Liver (tissue), 9 donors: ENCODE data around the gene MTHFSD. TPM values are rescaled to one million over a fixed set of nuclear protein-coding genes. Genes with fewer than 3 reads are reported as not detected.

Experiments
- DNase-seq: peaks from one replicate; pipeline ENCODE4 v3.0.0-alpha.2; 2017; ENCODE audit warnings: low spot score
- H3K27ac ChIP-seq, 2 donors: one replicate each; pipeline ENCODE4 v1.7.0; 2013; ENCODE audit warnings: inconsistent platforms in 2 of 2, low read length in 2 of 2, control low read depth in 1 of 2, low read depth in 1 of 2, mild to moderate bottlenecking in 1 of 2
- H3K27me3 ChIP-seq, 4 donors: one replicate each; pipeline versions ENCODE4 v1.6.1 to v1.7.0; 2013; ENCODE audit warnings: low read length in 3 of 4, inconsistent platforms in 1 of 4, mild to moderate bottlenecking in 1 of 4, moderate library complexity in 1 of 4; ENCODE audit not compliant: control insufficient read depth in 4 of 4, insufficient read depth in 4 of 4
- H3K36me3 ChIP-seq, 4 donors: one replicate each; pipeline versions ENCODE4 v1.6.1 to v1.7.0; 2013; ENCODE audit warnings: low read length in 3 of 4, mild to moderate bottlenecking in 3 of 4, low read depth in 1 of 4, moderate library complexity in 1 of 4; ENCODE audit not compliant: control insufficient read depth in 4 of 4, insufficient read depth in 3 of 4
- H3K4me1 ChIP-seq, 4 donors: one replicate each; pipeline versions ENCODE4 v1.6.1 to v1.7.0; 2013; ENCODE audit warnings: low read length in 3 of 4, mild to moderate bottlenecking in 3 of 4, moderate library complexity in 1 of 4; ENCODE audit not compliant: control insufficient read depth in 4 of 4, insufficient read depth in 4 of 4
- H3K4me3 ChIP-seq, 3 donors: one replicate each; pipeline versions ENCODE4 v1.6.1 to v1.7.0; 2013; ENCODE audit warnings: low read length in 3 of 3, control low read depth in 1 of 3, low read depth in 1 of 3, mild to moderate bottlenecking in 1 of 3
- H3K9ac ChIP-seq, 2 donors: one replicate each; pipeline ENCODE4 v1.7.0; 2013; ENCODE audit warnings: low read length in 2 of 2, mild to moderate bottlenecking in 2 of 2, moderate library complexity in 2 of 2, control low read depth in 1 of 2, low read depth in 1 of 2
- H3K9me3 ChIP-seq, 4 donors: one replicate each; pipeline versions ENCODE4 v1.6.1 to v1.7.0; 2013; ENCODE audit warnings: low read length in 3 of 4; ENCODE audit not compliant: control insufficient read depth in 4 of 4
- ATF3 ChIP-seq: IDR thresholded peaks from 2 replicates; pipeline ENCODE4 v1.6.1; 2016; ENCODE audit warnings: antibody characterized with exemption
- CTCF ChIP-seq: fragments of 150-350 bp; IDR thresholded peaks from 2 replicates; pipeline ENCODE4 v1.5.1; 2017; ENCODE audit warnings: improper control_type of control experiment, low read depth, low read length; ENCODE audit not compliant: missing input control
- EGR1 ChIP-seq, 2 donors: IDR thresholded peaks; 2 replicates each; pipeline ENCODE4 v1.6.1; 2016 to 2018; ENCODE audit warnings: antibody characterized with exemption in 2 of 2, low read depth in 2 of 2
- FOXA1 ChIP-seq: IDR thresholded peaks from 2 replicates; pipeline ENCODE4 v1.6.1; 2016; ENCODE audit warnings: antibody characterized with exemption
- FOXA2 ChIP-seq: IDR thresholded peaks from 2 replicates; pipeline ENCODE4 v1.6.1; 2016; ENCODE audit warnings: antibody characterized with exemption
- GABPA ChIP-seq, 2 donors: IDR thresholded peaks in 1 of 2; conservative IDR thresholded peaks in 1 of 2; 2 replicates each; pipeline ENCODE4 v1.6.1; 2016; ENCODE audit warnings: antibody characterized with exemption in 2 of 2, mild to moderate bottlenecking in 1 of 2, moderate library complexity in 1 of 2
- HNF4A ChIP-seq, 2 donors: conservative IDR thresholded peaks; 2 replicates each; pipeline ENCODE4 v1.6.1; 2016; ENCODE audit warnings: antibody characterized with exemption in 2 of 2, mild to moderate bottlenecking in 2 of 2
- HNF4G ChIP-seq: IDR thresholded peaks from 2 replicates; pipeline ENCODE4 v1.6.1; 2016; ENCODE audit warnings: antibody characterized with exemption
- JUND ChIP-seq, 2 donors: IDR thresholded peaks; 2 replicates each; pipeline ENCODE4 v1.6.1; 2016; ENCODE audit warnings: antibody characterized with exemption in 2 of 2
- MAX ChIP-seq: IDR thresholded peaks from 2 replicates; pipeline ENCODE4 v1.6.1; 2016; ENCODE audit warnings: antibody characterized with exemption
- NR2F2 ChIP-seq: IDR thresholded peaks from 2 replicates; pipeline ENCODE4 v1.6.1; 2016; ENCODE audit warnings: antibody characterized with exemption
- RAD21 ChIP-seq, 2 donors: IDR thresholded peaks; 2 replicates each; pipeline ENCODE4 v1.6.1; 2016; ENCODE audit warnings: antibody characterized with exemption in 2 of 2, mild to moderate bottlenecking in 2 of 2
- RXRA ChIP-seq, 2 donors: IDR thresholded peaks; 2 replicates each; pipeline ENCODE4 v1.6.1; 2017 to 2018; ENCODE audit warnings: antibody characterized with exemption in 2 of 2, mild to moderate bottlenecking in 1 of 2
- SP1 ChIP-seq: IDR thresholded peaks from 2 replicates; pipeline ENCODE4 v1.6.1; 2018; ENCODE audit warnings: antibody characterized with exemption, mild to moderate bottlenecking
- TAF1 ChIP-seq: conservative IDR thresholded peaks from 2 replicates; pipeline ENCODE4 v1.6.1; 2016; ENCODE audit warnings: antibody characterized with exemption, mild to moderate bottlenecking
- YY1 ChIP-seq: IDR thresholded peaks from 2 replicates; pipeline ENCODE4 v1.6.1; 2016; ENCODE audit warnings: antibody characterized with exemption, mild to moderate bottlenecking
- ZBTB33 ChIP-seq: IDR thresholded peaks from 2 replicates; pipeline ENCODE4 v1.6.1; 2016; ENCODE audit warnings: antibody characterized with exemption
- WGBS: extraction: QIAGEN DNeasy Blood & Tissue Kit; methylation state at CpG from one replicate; pipeline ENCODE4 v1.1.7; 2013; 5-methylcytosine and 5-hydroxymethylcytosine counted together
- polyA plus RNA-seq, 2 donors: library from polyadenylated mRNA; stranded (reverse) in 1 of 2; unstranded in 1 of 2; fragments of 200-250 nt in 1 of 2; fragments of >200 nt in 1 of 2; fragmentation: Nextera tagmentation in 1 of 2; extraction: Ambion mirVana in 1 of 2; gene quantifications; one replicate each; pipeline versions ENCODE4 v1.2.1 to v1.2.3, GENCODE V29; 2013 to 2015
- total RNA-seq, 2 donors: library from RNA; depleted of rRNA; stranded (reverse); fragments of >200 nt; gene quantifications; one replicate each; pipeline ENCODE4 v1.2.3, GENCODE V29; 2014
- TF ChIP-seq, protein P1 (sequence below): IDR thresholded peaks from 2 replicates; pipeline ENCODE4 v1.6.1; 2016; ENCODE audit warnings: antibody characterized with exemption, mild to moderate bottlenecking
- donor health status: healthy.
- donor health status: healthy.
- donor health status: healthy.
- donor health status: healthy.
- donor health status: healthy.

The MTHFSD gene
- total and polyA plus RNA-seq, 4 donors, result 4.6 to 8.1 (median 6.5) TPM

DNA sequence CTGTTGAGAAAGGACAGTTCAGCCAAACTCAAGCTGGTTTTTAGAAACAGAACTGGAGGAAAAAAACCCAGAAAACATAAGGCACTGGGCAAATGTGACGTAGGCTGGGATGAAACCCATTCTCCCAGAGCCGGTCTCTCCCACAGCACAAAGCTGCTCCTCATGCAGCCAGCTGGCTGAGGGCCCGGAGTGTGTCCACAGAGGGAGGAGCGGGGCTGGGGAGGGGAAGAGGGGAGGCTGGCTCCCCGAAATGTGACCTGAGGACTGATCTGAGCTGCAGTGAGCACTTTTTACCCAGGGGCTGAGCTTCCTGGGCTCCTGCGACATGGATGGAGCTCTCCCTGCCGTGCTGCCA is 23.9 kb downstream of the MTHFSD start:
- H3K27me3 ChIP-seq, result no peaks in the 10 kb centered on the region
- no peak overlapping the region for H3K9ac ChIP-seq
- 90% methylated on average over 7 of the region's 7 CpGs for WGBS
- no peak for DNase-seq
- TF ChIP-seq, protein P1, sequence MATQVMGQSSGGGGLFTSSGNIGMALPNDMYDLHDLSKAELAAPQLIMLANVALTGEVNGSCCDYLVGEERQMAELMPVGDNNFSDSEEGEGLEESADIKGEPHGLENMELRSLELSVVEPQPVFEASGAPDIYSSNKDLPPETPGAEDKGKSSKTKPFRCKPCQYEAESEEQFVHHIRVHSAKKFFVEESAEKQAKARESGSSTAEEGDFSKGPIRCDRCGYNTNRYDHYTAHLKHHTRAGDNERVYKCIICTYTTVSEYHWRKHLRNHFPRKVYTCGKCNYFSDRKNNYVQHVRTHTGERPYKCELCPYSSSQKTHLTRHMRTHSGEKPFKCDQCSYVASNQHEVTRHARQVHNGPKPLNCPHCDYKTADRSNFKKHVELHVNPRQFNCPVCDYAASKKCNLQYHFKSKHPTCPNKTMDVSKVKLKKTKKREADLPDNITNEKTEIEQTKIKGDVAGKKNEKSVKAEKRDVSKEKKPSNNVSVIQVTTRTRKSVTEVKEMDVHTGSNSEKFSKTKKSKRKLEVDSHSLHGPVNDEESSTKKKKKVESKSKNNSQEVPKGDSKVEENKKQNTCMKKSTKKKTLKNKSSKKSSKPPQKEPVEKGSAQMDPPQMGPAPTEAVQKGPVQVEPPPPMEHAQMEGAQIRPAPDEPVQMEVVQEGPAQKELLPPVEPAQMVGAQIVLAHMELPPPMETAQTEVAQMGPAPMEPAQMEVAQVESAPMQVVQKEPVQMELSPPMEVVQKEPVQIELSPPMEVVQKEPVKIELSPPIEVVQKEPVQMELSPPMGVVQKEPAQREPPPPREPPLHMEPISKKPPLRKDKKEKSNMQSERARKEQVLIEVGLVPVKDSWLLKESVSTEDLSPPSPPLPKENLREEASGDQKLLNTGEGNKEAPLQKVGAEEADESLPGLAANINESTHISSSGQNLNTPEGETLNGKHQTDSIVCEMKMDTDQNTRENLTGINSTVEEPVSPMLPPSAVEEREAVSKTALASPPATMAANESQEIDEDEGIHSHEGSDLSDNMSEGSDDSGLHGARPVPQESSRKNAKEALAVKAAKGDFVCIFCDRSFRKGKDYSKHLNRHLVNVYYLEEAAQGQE, result no peak
- TF ChIP-seq GABPA (IDR thresholded peaks at IDR 0.05 in 1 of 2, conservative IDR thresholded peaks at IDR 0.05 in 1 of 2) (no peak), ATF3 (no peak), JUND (IDR thresholded peaks at IDR 0.05) (no peak), HNF4A (conservative IDR thresholded peaks at IDR 0.05) (no peak), TAF1 (no peak), SP1 (no peak), RXRA (IDR thresholded peaks at IDR 0.05) (no peak), FOXA2 (no peak), CTCF (no peak), HNF4G (no peak), ZBTB33 (no peak), YY1 (no peak), RAD21 (IDR thresholded peaks at IDR 0.05) (no peak), NR2F2 (no peak), FOXA1 (no peak), EGR1 (IDR thresholded peaks at IDR 0.05; ENCODE audit: low read depth in 2 of 2) (no peak), MAX (no peak)
- no peaks in the 10 kb centered on the region for H3K9me3 ChIP-seq
- H3K4me3 ChIP-seq, result no peak overlapping the region
- H3K27ac ChIP-seq, result no peak overlapping the region
- H3K4me1 ChIP-seq, result no peaks in the 10 kb centered on the region
- peaks cover 0 to 10% (median 6%) of the 10 kb centered on the region in 4 donors for H3K36me3 ChIP-seq
